ENCODE results near the gene SMIM29.

- no peak for TF ChIP-seq CTCF (IDR thresholded peaks at IDR 0.05; ENCODE audit: extremely low read depth in 1 of 2, insufficient read depth in 1 of 2, low read depth in 1 of 2, low read length in 2 of 2)
- TF ChIP-seq MYC (IDR thresholded peaks at IDR 0.05; ENCODE audit: low read depth, low read length) = no peak
- TF ChIP-seq GATA2 (IDR thresholded peaks at IDR 0.05; ENCODE audit: insufficient read depth, insufficient read length, low read depth, low read length) = no peak
Measured at GRCh38 chr6:34278833-34279232, 30.0 kb upstream of the SMIM29 start.
